GM06990 (cell line): ENCODE results near the gene NID2.

ENCODE experiments used
- DNase-seq: peaks from one replicate; pipeline ENCODE4 v3.0.0-alpha.2; 2011; ENCODE audit not compliant: insufficient read length; ENCODE audit errors: extremely low read depth
- H3K27me3 ChIP-seq: replicated peaks from 2 replicates; pipeline ENCODE4 v1.6.0; 2011; ENCODE audit warnings: low read length; ENCODE audit not compliant: control insufficient read depth, insufficient read depth
- H3K36me3 ChIP-seq: 2 replicates; pipeline ENCODE4 v1.5.1; 2011; ENCODE audit warnings: low read length; ENCODE audit not compliant: control insufficient read depth, insufficient read depth
- H3K4me3 ChIP-seq: replicated peaks from 2 replicates; pipeline ENCODE4 v1.5.1; 2011; ENCODE audit warnings: low read depth, mild to moderate bottlenecking, control low read depth, low read length
- CTCF ChIP-seq: IDR thresholded peaks from 2 replicates; pipeline ENCODE4 v1.5.1; 2011; ENCODE audit warnings: low read length, control low read depth, mild to moderate bottlenecking, inconsistent platforms; ENCODE audit not compliant: insufficient read depth, poor library complexity, severe bottlenecking

NID2 gene

GRCh38 chr14:52067873-52068614 lies 815 bp downstream of the NID2 start:
- H3K36me3 ChIP-seq: no peaks in the 10 kb centered on the region
- H3K4me3 ChIP-seq: no peak overlapping the region; the same call in 1 of the 2 replicates
- peaks cover 9% of the 10 kb centered on the region for H3K27me3 ChIP-seq
- no peak for TF ChIP-seq CTCF
- DNase-seq: peak; percentile 13

- H3K4me3 ChIP-seq: no peak overlapping the region
- H3K36me3 ChIP-seq: no peaks in the 10 kb centered on the region
- no peak for DNase-seq
- no peak for TF ChIP-seq CTCF
- H3K27me3 ChIP-seq: peaks cover 9% of the 10 kb centered on the region
Measured at GRCh38 chr14:52064174-52064573, 4.7 kb downstream of the NID2 start.

GRCh38 chr14:52063052-52063462 lies 5.8 kb downstream of the NID2 start:
- H3K27me3 ChIP-seq: peaks cover 3% of the 10 kb centered on the region
- DNase-seq: no peak
- TF ChIP-seq CTCF: no peak
- H3K4me3 ChIP-seq: no peak overlapping the region
- no peaks in the 10 kb centered on the region for H3K36me3 ChIP-seq

DNA sequence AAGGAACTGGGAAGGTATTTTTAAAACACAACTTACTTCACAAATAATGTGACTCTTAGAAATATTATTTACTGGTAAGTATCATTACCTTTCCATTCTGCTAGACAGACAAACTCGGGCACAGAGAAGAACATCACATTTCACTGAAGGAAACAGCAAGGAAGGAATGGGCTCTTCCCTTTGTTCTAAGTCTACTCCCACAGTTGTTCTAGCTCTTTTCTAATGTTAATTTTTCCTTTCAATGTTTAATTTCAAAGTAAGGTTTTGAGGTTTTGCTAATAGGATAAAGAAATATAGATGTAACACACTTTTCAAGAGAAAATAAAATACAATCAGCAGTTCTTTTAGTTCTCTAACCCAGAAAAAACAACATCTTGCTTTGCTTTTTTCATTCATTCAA lies 7.0 kb downstream of the NID2 start:
- DNase-seq: no peak
- no peaks in the 10 kb centered on the region; the same call in 1 of the 2 replicates for H3K27me3 ChIP-seq
- no peak for TF ChIP-seq CTCF
- no peak overlapping the region for H3K4me3 ChIP-seq
- no peaks in the 10 kb centered on the region for H3K36me3 ChIP-seq

- Histone ChIP-seq H3K36me3 (no peaks in the 10 kb centered on the region), H3K27me3 (no peaks in the 10 kb centered on the region; the same call in 1 of the 2 replicates), H3K4me3 (no peak overlapping the region)
- TF ChIP-seq CTCF: no peak
- no peak for DNase-seq
Measured at GRCh38 chr14:52061390-52061789, 7.5 kb downstream of the NID2 start.

DNA sequence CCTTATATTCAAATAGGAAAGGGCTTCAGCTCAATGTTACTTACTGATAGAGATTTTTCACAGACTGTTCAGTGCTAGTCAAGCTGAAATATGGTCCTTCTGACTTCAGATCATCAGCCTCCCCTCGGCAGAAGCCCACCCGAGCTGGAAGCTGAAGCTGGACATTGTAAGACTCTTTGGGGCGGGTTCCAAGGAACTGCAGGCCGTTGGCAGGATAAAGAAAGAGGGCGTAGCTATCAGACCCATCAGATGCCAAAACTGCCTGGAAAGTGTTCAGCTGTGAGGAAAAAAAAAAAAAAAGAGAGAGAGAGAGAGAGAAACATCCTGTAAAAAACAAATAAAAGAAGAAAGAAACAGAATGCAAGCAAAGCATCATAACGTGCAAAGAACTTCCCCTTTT lies 8.8 kb downstream of the NID2 start:
- Histone ChIP-seq H3K36me3 (no peaks in the 10 kb centered on the region), H3K4me3 (no peak overlapping the region), H3K27me3 (no peaks in the 10 kb centered on the region; the same call in 1 of the 2 replicates)
- TF ChIP-seq CTCF: no peak
- DNase-seq: no peak
